Astrocyte (in vitro differentiated cells and primary cell): ENCODE measurements around the gene UBR2.

Experiments used
- EZH2 ChIP-seq: IDR thresholded peaks from 2 replicates; pipeline ENCODE4 v1.6.1; 2012; ENCODE audit warnings: mild to moderate bottlenecking, low read length, inconsistent platforms; ENCODE audit not compliant: insufficient read depth
- TF ChIP-seq, protein P1 (sequence below): IDR thresholded peaks from 2 replicates; pipeline ENCODE4 v1.5.1; 2011; ENCODE audit warnings: low read depth, mild to moderate bottlenecking, inconsistent platforms, low read length, moderate library complexity; ENCODE audit not compliant: insufficient read depth

DNA sequence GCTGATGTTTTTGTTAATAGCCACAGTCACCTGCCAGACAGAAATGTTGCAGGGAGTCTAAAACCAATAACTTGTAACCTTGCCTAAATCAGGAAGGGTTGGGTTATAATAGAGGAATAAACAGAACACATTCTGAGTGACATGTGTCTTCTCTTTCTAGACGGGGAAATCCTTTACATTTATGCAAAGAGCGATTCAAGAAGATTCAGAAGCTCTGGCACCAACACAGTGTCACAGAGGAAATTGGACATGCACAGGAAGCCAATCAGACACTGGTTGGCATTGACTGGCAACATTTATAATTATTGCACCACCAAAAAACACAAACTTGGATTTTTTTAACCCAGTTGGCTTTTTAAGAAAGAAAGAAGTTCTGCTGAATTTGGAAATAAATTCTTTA is 127.0 kb downstream of the UBR2 start:
- TF ChIP-seq EZH2 = no peak
- TF ChIP-seq, protein P1, sequence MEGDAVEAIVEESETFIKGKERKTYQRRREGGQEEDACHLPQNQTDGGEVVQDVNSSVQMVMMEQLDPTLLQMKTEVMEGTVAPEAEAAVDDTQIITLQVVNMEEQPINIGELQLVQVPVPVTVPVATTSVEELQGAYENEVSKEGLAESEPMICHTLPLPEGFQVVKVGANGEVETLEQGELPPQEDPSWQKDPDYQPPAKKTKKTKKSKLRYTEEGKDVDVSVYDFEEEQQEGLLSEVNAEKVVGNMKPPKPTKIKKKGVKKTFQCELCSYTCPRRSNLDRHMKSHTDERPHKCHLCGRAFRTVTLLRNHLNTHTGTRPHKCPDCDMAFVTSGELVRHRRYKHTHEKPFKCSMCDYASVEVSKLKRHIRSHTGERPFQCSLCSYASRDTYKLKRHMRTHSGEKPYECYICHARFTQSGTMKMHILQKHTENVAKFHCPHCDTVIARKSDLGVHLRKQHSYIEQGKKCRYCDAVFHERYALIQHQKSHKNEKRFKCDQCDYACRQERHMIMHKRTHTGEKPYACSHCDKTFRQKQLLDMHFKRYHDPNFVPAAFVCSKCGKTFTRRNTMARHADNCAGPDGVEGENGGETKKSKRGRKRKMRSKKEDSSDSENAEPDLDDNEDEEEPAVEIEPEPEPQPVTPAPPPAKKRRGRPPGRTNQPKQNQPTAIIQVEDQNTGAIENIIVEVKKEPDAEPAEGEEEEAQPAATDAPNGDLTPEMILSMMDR = no peak
